ENCODE data around the gene FTO.

FTO gene

GRCh38 chr16:53893731-53894435 lies 189.9 kb downstream of the FTO start:
- DNase-seq = peak; percentile 60
- H3K27ac ChIP-seq = peak overlapping the region; percentile 34
- in situ Hi-C loops (cut with HindIII; ENCODE audit: low pct_ligation_motif_present, low sequenced_read_pairs) = no loop called here

GRCh38 chr16:53894686-53895085 lies 190.7 kb downstream of the FTO start:
- in situ Hi-C loops (cut with HindIII; ENCODE audit: low pct_ligation_motif_present, low sequenced_read_pairs) = no loop called here
- Histone ChIP-seq H3K27ac (no peak overlapping the region), H3K27me3 (replicated peaks) (no peaks in the 10 kb centered on the region), H3K36me3 (replicated peaks) (no peaks in the 10 kb centered on the region), H3K4me3 (ENCODE audit: low read depth, low read length) (no peak overlapping the region)
- DNase-seq = no peak
- no peak for TF ChIP-seq CTCF (IDR thresholded peaks at IDR 0.05; ENCODE audit: low read depth, low read length, missing control alignments)

More at GRCh38 chr16:53893731-53894435, 189.9 kb downstream of the FTO start:
- Histone ChIP-seq H3K36me3 (replicated peaks) (no peaks in the 10 kb centered on the region), H3K4me3 (ENCODE audit: low read depth, low read length) (no peak overlapping the region), H3K27me3 (replicated peaks) (no peaks in the 10 kb centered on the region)
- TF ChIP-seq CTCF (IDR thresholded peaks at IDR 0.05; ENCODE audit: low read depth, low read length, missing control alignments) = no peak

- Histone ChIP-seq H3K27me3 (replicated peaks) (no peaks in the 10 kb centered on the region), H3K4me3 (ENCODE audit: low read depth, low read length) (no peak overlapping the region), H3K27ac (no peak overlapping the region), H3K36me3 (replicated peaks) (no peaks in the 10 kb centered on the region)
- in situ Hi-C loops (cut with HindIII; ENCODE audit: low pct_ligation_motif_present, low sequenced_read_pairs) = no loop called here
- no peak for DNase-seq
- no peak for TF ChIP-seq CTCF (IDR thresholded peaks at IDR 0.05; ENCODE audit: low read depth, low read length, missing control alignments)
Measured at GRCh38 chr16:53895433-53895832, 191.5 kb downstream of the FTO start.

- no peak for TF ChIP-seq CTCF (IDR thresholded peaks at IDR 0.05; ENCODE audit: low read depth, low read length, missing control alignments)
- in situ Hi-C loops (cut with HindIII; ENCODE audit: low pct_ligation_motif_present, low sequenced_read_pairs) = no loop called here
- H3K27me3 ChIP-seq (replicated peaks) = no peaks in the 10 kb centered on the region
- no peak overlapping the region for H3K4me3 ChIP-seq (ENCODE audit: low read depth, low read length)
- H3K36me3 ChIP-seq (replicated peaks) = no peaks in the 10 kb centered on the region
- no peak for DNase-seq
- H3K27ac ChIP-seq = no peak overlapping the region
Measured at GRCh38 chr16:53895851-53896250, 191.9 kb downstream of the FTO start.

- Histone ChIP-seq H3K4me3 (ENCODE audit: low read depth, low read length) (no peak overlapping the region), H3K27ac (no peak overlapping the region), H3K27me3 (replicated peaks) (no peaks in the 10 kb centered on the region), H3K36me3 (replicated peaks) (no peaks in the 10 kb centered on the region)
- no peak for TF ChIP-seq CTCF (IDR thresholded peaks at IDR 0.05; ENCODE audit: low read depth, low read length, missing control alignments)
- in situ Hi-C loops (cut with HindIII; ENCODE audit: low pct_ligation_motif_present, low sequenced_read_pairs) = no loop called here
- DNase-seq = no peak
Measured at GRCh38 chr16:53896722-53897121, 192.8 kb downstream of the FTO start.

- TF ChIP-seq CTCF (IDR thresholded peaks at IDR 0.05; ENCODE audit: low read depth, low read length, missing control alignments) = no peak
Measured at GRCh38 chr16:53898993-53899392, 195.0 kb downstream of the FTO start.

More at GRCh38 chr16:53898993-53899392, 195.0 kb downstream of the FTO start:
- no peak overlapping the region for H3K27ac ChIP-seq
- H3K27me3 ChIP-seq (replicated peaks) = no peaks in the 10 kb centered on the region
- DNase-seq = no peak
- in situ Hi-C loops (cut with HindIII; ENCODE audit: low pct_ligation_motif_present, low sequenced_read_pairs) = no loop called here
- H3K4me3 ChIP-seq (ENCODE audit: low read depth, low read length) = no peak overlapping the region
- H3K36me3 ChIP-seq (replicated peaks) = no peaks in the 10 kb centered on the region

Measured in brain microvascular endothelial cell (primary cell).